Memory B cell (primary cell): ENCODE measurements around the gene WHRN.

ENCODE experiments used
- ATAC-seq: fragments of 150-1000 bp; cut with Tn5 transposase; 2 replicates; pipeline ENCODE4 v1.10.0; 2021; ENCODE audit warnings: low read depth, mild to moderate bottlenecking, moderate library complexity
- DNase-seq, 2 donors: peaks; one replicate each; pipeline ENCODE4 v3.0.0; 2022; ENCODE audit warnings: low spot score in 2 of 2
- H3K27ac Mint-ChIP-seq: one replicate; pipeline ENCODE4 v1.8.0; 2022; ENCODE audit warnings: mild to moderate bottlenecking, moderate library complexity, mixed read lengths
- H3K27me3 Mint-ChIP-seq: one replicate; pipeline ENCODE4 v1.8.0; 2022; ENCODE audit warnings: mixed read lengths
- H3K36me3 Mint-ChIP-seq: one replicate; pipeline ENCODE4 v1.8.0; 2022; ENCODE audit warnings: mild to moderate bottlenecking, mixed read lengths
- H3K4me1 Mint-ChIP-seq: one replicate; pipeline ENCODE4 v1.8.0; 2022; ENCODE audit warnings: mixed read lengths
- H3K4me3 Mint-ChIP-seq: one replicate; pipeline ENCODE4 v1.8.0; 2022; ENCODE audit warnings: mild to moderate bottlenecking, moderate library complexity, mixed read lengths
- H3K9me3 Mint-ChIP-seq: one replicate; pipeline ENCODE4 v1.8.0; 2022; ENCODE audit warnings: mixed read lengths

WHRN gene

DNA sequence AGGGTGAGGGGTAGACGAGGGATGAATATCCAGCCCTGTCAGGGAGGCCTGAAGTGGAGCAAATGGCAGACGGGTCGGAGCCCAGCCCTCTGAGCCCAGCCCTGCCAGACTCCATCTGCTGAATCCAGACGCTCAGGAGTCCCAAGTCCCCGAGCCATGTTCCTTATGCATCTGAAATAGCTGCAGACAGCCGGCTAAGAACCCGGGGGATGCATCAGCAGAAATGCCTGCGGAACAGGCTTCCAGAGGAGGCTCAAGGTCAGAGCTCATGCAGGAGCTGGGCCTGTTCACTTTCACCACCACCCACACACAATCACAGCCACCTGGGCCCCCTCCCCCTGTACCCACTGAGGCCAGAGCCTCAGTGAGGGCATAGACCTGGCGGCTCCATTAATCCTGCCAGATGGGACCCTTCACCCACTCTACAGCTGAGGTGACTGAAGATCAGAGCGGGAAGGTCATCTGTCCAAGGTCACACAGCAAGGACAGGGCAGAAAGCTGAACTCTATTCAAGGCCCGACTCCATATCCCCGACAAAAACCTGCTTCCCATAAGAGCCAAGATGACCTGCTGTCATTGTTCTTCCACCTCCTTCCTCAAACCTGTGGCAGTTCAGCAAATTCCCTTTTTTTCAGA is 93.1 kb downstream of the WHRN start:
- H3K27me3 Mint-ChIP-seq, result no peaks in the 10 kb centered on the region
- H3K4me3 Mint-ChIP-seq, result no peak overlapping the region
- ATAC-seq (no peak), DNase-seq (no peak)
- H3K36me3 Mint-ChIP-seq, result peaks cover 2% of the 10 kb centered on the region
- H3K27ac Mint-ChIP-seq, result no peak overlapping the region
- H3K4me1 Mint-ChIP-seq, result peaks cover 10% of the 10 kb centered on the region
- H3K9me3 Mint-ChIP-seq, result peaks cover 1% of the 10 kb centered on the region

GRCh38 chr9:114411452-114411851 is 93.8 kb downstream of the WHRN start:
- H3K27me3 Mint-ChIP-seq, result no peaks in the 10 kb centered on the region
- no peak for ATAC-seq
- H3K4me3 Mint-ChIP-seq, result no peak overlapping the region
- peaks cover 1% of the 10 kb centered on the region for H3K9me3 Mint-ChIP-seq
- H3K36me3 Mint-ChIP-seq, result peaks cover 1% of the 10 kb centered on the region
- H3K4me1 Mint-ChIP-seq, result peaks cover 9% of the 10 kb centered on the region
- no peak for DNase-seq
- H3K27ac Mint-ChIP-seq, result no peak overlapping the region

DNA sequence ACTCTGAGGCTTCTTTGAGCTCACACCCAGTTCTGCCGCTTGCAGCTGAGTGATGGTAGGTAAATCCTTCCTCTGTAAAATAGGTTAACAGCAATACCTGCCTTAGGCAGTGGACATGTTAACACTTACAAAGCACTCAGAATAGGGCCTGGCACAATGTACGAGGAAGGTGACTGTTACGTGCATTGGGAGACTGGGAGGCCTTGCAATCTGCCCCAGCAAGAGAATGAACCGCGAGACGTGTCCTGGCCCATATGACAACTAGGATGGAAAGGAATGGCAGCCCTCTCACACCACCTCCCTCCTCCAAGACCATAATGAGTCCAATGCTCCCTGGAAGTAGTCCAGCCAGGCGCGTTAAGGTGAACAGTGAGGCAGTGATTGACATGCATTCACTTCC is 94.4 kb downstream of the WHRN start:
- no peaks in the 10 kb centered on the region for H3K27me3 Mint-ChIP-seq
- no peak for DNase-seq
- no peaks in the 10 kb centered on the region for H3K9me3 Mint-ChIP-seq
- H3K27ac Mint-ChIP-seq, result no peak overlapping the region
- no peak for ATAC-seq
- no peak overlapping the region for H3K4me3 Mint-ChIP-seq
- peaks cover 7% of the 10 kb centered on the region for H3K4me1 Mint-ChIP-seq
- H3K36me3 Mint-ChIP-seq, result no peaks in the 10 kb centered on the region

GRCh38 chr9:114409842-114410241 is 95.4 kb downstream of the WHRN start:
- no peak for DNase-seq
- Mint-ChIP-seq H3K27ac (no peak overlapping the region), H3K9me3 (no peaks in the 10 kb centered on the region), H3K4me3 (no peak overlapping the region), H3K27me3 (no peaks in the 10 kb centered on the region), H3K4me1 (peaks cover 12% of the 10 kb centered on the region), H3K36me3 (no peaks in the 10 kb centered on the region)
- no peak for ATAC-seq

DNA sequence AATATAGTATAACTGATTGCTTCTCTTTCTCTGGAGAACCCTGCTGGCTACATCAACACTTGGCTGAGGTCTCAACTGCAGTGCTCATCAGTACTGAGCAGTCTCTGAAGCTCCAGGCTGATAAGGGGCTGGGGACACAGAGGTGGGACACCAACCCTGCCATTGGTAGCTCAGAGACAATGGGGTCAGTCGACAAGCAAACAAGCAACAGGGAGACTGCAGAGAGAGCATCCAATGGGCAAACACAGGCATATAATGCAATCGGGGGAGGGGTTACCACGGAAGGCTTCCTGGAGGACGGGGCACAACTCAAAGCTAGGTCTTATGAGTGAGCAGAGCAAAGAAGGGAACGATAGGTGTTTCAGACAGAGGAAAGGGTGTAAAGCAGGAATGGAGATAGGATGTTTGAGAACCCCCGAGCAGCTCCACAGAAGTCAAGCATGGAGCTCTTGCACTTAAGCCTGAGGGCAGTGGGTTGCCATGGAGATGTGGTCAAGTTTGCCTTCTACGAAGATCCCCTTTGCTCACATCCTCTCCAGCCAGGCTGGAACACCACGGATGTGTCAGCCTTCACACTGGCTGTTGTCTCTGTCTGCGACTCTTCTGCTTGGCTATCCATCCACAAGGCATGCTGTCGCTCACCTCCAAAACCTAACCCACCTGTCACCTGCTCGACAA is 96.0 kb downstream of the WHRN start:
- no peak overlapping the region for H3K4me3 Mint-ChIP-seq
- no peaks in the 10 kb centered on the region for H3K9me3 Mint-ChIP-seq
- DNase-seq (no peak), ATAC-seq (no peak)
- H3K4me1 Mint-ChIP-seq, result peaks cover 12% of the 10 kb centered on the region
- no peaks in the 10 kb centered on the region for H3K36me3 Mint-ChIP-seq
- H3K27me3 Mint-ChIP-seq, result no peaks in the 10 kb centered on the region
- H3K27ac Mint-ChIP-seq, result no peak overlapping the region

GRCh38 chr9:114408645-114409044 is 96.6 kb downstream of the WHRN start:
- Mint-ChIP-seq H3K4me1 (peaks cover 12% of the 10 kb centered on the region), H3K4me3 (no peak overlapping the region), H3K36me3 (no peaks in the 10 kb centered on the region), H3K27ac (no peak overlapping the region), H3K9me3 (no peaks in the 10 kb centered on the region), H3K27me3 (no peaks in the 10 kb centered on the region)
- DNase-seq, result no peak
- ATAC-seq, result no peak

- Mint-ChIP-seq H3K27me3 (no peaks in the 10 kb centered on the region), H3K27ac (no peak overlapping the region), H3K9me3 (no peaks in the 10 kb centered on the region), H3K4me1 (peaks cover 8% of the 10 kb centered on the region), H3K4me3 (no peak overlapping the region), H3K36me3 (no peaks in the 10 kb centered on the region)
- DNase-seq, result no peak
- no peak for ATAC-seq
Measured at GRCh38 chr9:114407889-114408288, 97.4 kb downstream of the WHRN start.

DNA sequence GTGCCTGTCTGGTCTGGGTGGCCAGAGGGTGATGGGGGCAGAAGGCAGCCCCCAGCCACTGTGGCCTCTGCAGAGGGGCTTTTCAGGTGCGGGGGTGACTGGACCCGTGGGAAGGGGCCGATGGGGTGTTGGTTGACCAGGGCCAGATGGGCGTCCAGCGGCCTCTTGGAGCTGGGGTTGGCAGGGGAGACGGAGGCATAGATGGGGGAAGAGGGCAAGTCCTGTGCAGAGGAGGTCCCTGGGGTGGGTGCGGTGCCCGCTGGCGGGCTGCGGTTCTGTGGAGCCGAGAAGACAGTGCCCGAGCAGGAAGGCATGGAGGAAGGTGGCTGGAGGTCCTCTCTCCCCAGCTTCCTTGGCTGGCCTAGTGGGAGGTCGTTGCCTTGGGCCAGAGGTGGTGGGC is 98.8 kb downstream of the WHRN start:
- Mint-ChIP-seq H3K4me3 (no peak overlapping the region), H3K27ac (no peak overlapping the region)
- DNase-seq, result no peak

GRCh38 chr9:114405294-114406034 is 99.8 kb downstream of the WHRN start:
- ATAC-seq, result peak; percentile 99
- no peaks in the 10 kb centered on the region for H3K9me3 Mint-ChIP-seq
- no peaks in the 10 kb centered on the region for H3K36me3 Mint-ChIP-seq
- peak; percentile 74 to 75 for DNase-seq
- H3K4me1 Mint-ChIP-seq, result peaks cover 8% of the 10 kb centered on the region
- H3K27me3 Mint-ChIP-seq, result no peaks in the 10 kb centered on the region
- H3K4me3 Mint-ChIP-seq, result no peak overlapping the region
- peak overlapping the region; percentile 36 for H3K27ac Mint-ChIP-seq

More for the DNA sequence above, 98.8 kb downstream of the WHRN start:
- peaks cover 8% of the 10 kb centered on the region for H3K4me1 Mint-ChIP-seq
- no peaks in the 10 kb centered on the region for H3K27me3 Mint-ChIP-seq
- no peak for ATAC-seq
- H3K9me3 Mint-ChIP-seq, result no peaks in the 10 kb centered on the region
- H3K36me3 Mint-ChIP-seq, result no peaks in the 10 kb centered on the region

DNA sequence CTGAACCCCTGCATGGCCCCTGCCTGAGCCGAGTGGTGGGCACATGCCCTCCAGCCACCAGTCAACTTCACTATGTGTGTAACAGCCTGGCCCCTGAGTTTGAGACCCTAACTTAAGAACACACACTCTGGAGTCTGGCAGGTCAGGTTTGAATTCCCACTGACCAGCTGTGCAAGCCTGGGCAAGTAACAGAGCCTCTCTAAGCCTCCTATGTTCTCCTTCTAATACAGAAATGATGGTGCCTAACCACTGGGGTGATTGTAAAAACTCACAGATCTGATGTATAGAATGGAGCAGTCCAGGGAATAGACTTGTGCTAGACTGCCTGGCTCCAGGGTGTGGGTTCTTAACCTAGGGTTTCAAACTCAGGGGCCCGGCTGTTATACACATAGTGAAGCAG is 100.7 kb downstream of the WHRN start:
- H3K4me1 Mint-ChIP-seq, result peaks cover 6% of the 10 kb centered on the region
- no peaks in the 10 kb centered on the region for H3K27me3 Mint-ChIP-seq
- no peak overlapping the region for H3K27ac Mint-ChIP-seq
- ATAC-seq (no peak), DNase-seq (no peak)
- H3K36me3 Mint-ChIP-seq, result no peaks in the 10 kb centered on the region
- no peaks in the 10 kb centered on the region for H3K9me3 Mint-ChIP-seq
- H3K4me3 Mint-ChIP-seq, result no peak overlapping the region

- Mint-ChIP-seq H3K9me3 (no peaks in the 10 kb centered on the region), H3K27ac (no peak overlapping the region), H3K4me1 (peaks cover 7% of the 10 kb centered on the region), H3K4me3 (no peak overlapping the region), H3K36me3 (no peaks in the 10 kb centered on the region), H3K27me3 (no peaks in the 10 kb centered on the region)
- DNase-seq (no peak), ATAC-seq (no peak)
Measured at GRCh38 chr9:114403153-114403756, 102.0 kb downstream of the WHRN start.

DNA sequence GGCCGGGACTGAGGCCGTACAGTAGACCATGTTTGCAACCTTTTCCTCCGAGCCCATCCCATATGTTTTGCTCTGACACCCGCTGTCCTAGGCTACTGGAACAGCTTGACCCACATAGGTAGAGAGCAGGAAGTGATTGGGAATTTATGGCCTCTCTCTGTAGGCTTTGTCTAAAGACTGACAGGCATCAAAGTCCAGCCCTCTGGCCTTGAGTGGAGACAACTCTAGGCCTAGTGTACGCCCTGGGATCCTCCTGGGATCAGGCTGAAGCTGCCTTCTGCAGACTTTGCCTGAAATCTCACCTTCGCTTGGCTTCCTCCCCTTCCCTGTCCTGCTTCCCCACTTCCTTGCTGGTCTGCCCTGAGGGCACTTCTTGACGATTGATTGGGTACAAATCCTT is 103.9 kb downstream of the WHRN start:
- Mint-ChIP-seq H3K27ac (no peak overlapping the region), H3K27me3 (no peaks in the 10 kb centered on the region), H3K36me3 (peaks cover 2% of the 10 kb centered on the region), H3K4me3 (no peak overlapping the region), H3K4me1 (peaks cover 16% of the 10 kb centered on the region), H3K9me3 (no peaks in the 10 kb centered on the region)
- ATAC-seq (no peak), DNase-seq (no peak)

GRCh38 chr9:114400772-114401171 is 104.5 kb downstream of the WHRN start:
- H3K27me3 Mint-ChIP-seq, result no peaks in the 10 kb centered on the region
- peaks cover 21% of the 10 kb centered on the region for H3K4me1 Mint-ChIP-seq
- H3K27ac Mint-ChIP-seq, result no peak overlapping the region
- no peaks in the 10 kb centered on the region for H3K9me3 Mint-ChIP-seq
- no peak overlapping the region for H3K4me3 Mint-ChIP-seq
- ATAC-seq (no peak), DNase-seq (no peak)
- H3K36me3 Mint-ChIP-seq, result peaks cover 6% of the 10 kb centered on the region

DNA sequence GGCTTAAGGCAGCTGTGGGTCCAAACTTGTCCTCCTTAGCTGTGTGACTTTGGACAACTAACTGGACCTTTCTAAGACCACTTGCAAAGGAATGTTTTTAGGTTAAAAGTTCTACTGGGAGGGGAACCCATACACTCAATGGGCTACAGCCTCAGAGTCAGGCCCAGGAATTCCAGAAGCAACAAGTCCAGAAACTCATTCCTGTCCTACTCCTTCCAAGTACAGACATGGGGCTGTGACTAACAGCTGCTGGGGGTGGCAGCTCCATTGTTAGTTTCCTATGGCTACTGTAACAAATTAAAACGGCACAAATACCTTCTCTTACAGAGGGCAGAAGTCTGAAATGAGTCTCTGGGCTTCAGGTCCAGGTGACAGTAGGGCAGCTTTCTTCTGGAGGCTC is 105.1 kb downstream of the WHRN start:
- no peak overlapping the region for H3K4me3 Mint-ChIP-seq
- no peaks in the 10 kb centered on the region for H3K9me3 Mint-ChIP-seq
- no peak overlapping the region for H3K27ac Mint-ChIP-seq
- no peaks in the 10 kb centered on the region for H3K27me3 Mint-ChIP-seq
- ATAC-seq (no peak), DNase-seq (no peak)
- H3K36me3 Mint-ChIP-seq, result peaks cover 8% of the 10 kb centered on the region
- peaks cover 21% of the 10 kb centered on the region for H3K4me1 Mint-ChIP-seq
